ENCODE measurements around the gene TGFB1.
"Not testable (repeated sequence)": the region's sequence is repeated elsewhere in the genome, so short reads cannot be mapped to it uniquely, and the experiment has no call there.

The TGFB1 gene

GRCh38 chr19:41353466-41354342 is at the start of gene TGFB1:
Gene TGFB1 (minus strand): TSS chr19:41353922. CDS start chr19:41353044, 878 bp downstream.
- DNase-seq (ENCODE audit: low read depth): peak; percentile 93

GRCh38 chr19:41402010-41402409 is 48.3 kb upstream of the TGFB1 start:
- no peak for DNase-seq (ENCODE audit: low read depth)

DNA sequence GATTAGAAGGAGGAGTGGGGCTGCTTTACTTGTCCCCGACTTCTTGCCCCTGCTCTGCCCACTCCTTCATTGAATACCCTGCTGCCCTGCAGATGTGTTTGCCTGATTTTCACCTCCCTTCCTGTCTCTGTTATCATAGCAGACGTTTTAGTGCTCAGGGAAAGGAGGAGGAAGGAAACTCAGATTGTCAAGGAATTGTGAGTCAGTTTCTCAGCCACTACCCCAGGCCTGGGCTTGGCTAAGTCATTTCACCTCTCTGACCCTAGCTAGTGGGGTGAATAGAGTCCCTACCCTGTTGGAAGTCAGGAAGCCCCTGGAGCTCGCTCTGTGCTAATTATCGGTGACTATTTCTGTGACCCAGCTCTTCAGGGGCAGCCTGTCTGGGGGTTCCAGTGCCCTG is 47.8 kb upstream of the TGFB1 start:
- DNase-seq (ENCODE audit: low read depth): no peak

DNA sequence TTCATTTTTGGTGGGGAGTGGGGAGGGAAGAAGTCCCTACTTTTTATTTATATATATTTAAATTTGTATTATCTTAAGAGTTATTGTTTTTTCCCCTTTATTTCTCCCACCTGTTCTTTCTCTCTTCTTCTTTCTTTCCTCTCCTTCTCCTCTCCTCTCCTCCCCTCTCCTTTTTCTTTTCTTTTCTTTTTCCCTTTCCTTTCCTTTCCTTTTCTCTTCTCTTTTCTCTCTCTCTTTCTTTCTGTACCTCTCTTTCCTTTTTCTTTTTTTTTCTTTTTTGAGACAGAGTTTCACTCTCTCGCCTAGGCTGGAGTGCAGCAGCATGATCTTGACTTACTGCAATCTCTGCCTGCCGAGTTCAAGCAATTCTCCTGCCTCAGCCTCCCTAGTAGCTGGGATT is 45.8 kb upstream of the TGFB1 start:
- no peak for DNase-seq (ENCODE audit: low read depth)

DNA sequence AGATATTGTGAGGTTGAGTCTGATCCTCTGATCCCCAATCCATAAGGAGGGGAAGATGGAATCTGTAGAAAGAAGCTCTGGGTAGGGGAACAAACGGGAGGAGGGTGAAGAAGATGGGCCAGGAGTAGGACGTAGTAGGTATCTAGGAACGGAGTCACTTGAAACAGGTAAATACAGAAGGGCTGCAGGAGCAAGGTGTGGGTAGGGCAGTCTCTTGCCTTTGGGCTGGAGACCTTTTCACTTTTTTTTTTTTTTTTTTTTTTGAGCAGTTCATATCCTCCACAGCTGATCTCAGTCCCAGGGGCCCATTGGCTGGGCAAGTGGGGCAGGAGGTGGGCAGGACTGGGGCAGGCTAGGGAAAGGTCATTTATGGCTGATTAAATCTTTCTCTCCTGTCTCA is 45.4 kb upstream of the TGFB1 start:
- DNase-seq (ENCODE audit: low read depth): no peak

- DNase-seq (ENCODE audit: low read depth): no peak
Observed at GRCh38 chr19:41398598-41398997, 44.9 kb upstream of the TGFB1 start.

- no peak for DNase-seq (ENCODE audit: low read depth)
Observed at GRCh38 chr19:41398050-41398418, 44.3 kb upstream of the TGFB1 start.

DNA sequence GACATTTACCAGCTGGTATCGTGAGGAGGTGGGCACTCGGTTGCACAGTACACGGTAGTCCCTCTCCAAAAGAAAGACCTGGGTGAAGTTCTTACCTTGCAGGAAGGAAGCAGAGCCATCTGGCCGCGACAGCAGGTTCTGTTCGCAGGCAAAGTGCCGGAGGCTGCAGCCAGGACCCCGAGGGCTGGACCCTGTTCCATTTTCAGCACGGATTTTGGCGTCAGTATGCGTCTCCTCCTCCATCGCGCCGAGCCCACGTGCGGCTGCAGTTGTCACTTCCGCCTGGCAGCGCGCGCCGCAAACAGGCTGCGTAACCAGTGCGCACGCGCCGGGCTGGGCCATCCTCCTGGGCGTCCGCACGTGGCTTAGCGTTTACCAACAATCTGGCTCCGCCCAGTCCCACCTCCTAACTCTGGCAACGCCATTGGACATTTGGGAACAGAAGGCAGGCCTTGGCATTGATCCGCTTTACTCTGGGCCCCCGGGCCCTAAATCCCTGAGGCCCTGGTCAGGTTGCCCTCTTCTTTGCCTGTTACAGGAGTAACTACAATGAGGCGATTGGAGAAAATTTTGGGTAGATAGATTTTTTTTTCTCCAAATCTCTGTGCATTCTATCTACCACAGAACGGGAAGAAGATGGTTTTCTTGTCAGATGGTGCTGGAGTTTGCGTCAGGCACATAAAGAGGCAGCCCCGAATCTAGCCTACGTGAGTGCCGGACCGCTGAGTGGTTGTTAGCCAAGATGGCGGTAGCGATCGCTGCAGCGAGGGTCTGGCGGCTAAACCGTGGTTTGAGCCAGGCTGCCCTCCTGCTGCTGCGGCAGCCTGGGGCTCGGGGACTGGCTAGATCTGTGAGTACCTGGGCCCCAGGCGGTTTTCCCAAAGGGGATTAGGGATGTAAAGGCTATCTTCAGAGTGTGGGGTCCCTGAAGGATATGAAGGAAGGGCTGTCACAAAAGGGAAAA is 43.6 kb upstream of the TGFB1 start, which contains the start of the genes BCKDHA and EXOSC5:
TSS of gene BCKDHA (plus strand) at position 733 of the 964 bp plus-strand sequence. CDS start at position 743, 10 bp downstream.
TSS of gene EXOSC5 (minus strand) at position 274 of the 964 bp plus-strand sequence. CDS start at position 243, 31 bp downstream.
- peak; percentile 99 for DNase-seq (ENCODE audit: low read depth)

- no peak for DNase-seq (ENCODE audit: low read depth)
Observed at GRCh38 chr19:41395355-41395754, 41.6 kb upstream of the TGFB1 start.

GRCh38 chr19:41392775-41393174 is 39.1 kb upstream of the TGFB1 start:
- no peak for DNase-seq (ENCODE audit: low read depth)

- no peak for DNase-seq (ENCODE audit: low read depth)
Observed at GRCh38 chr19:41391618-41392017, 37.9 kb upstream of the TGFB1 start.

DNA sequence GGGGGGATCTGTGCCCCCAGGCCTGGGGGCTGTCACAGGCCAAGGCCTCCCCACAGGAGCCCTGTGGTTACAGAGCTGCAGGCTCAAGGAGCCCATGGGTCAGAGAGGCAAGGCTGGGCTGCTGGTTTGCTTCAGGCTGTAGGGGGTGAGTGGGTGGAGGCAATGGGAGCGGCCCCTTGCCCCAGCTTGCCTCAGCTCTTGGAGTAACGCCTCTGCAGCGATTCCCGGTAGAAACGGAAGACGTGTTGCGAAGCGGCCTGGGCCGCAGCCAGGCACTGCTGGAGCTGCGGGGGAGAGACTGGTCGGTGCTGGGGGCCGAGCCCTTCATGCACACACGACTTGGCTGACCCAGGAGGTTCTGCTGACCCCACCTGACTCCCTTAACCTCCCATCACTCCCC is 32.7 kb upstream of the TGFB1 start:
- no peak for DNase-seq (ENCODE audit: low read depth)

DNA sequence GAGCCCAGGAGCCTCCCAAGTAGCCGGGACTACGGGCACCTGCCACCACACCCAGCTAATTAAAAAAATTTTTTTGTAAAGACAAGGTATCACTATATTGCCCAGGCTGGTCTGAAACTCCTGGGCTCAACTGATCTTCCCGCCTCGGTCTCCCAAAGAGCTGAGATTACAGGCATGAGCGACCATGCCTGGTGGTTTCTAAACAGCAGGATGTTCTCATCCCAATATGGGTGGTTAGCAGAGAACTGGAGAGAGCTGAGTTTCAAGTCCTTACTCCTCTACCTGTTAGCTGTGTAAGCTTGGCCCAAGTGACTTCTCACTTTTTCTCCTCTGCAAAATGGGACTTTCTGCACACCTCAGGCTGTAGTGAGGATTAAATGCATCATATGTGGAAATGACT is 30.6 kb upstream of the TGFB1 start:
- no peak for DNase-seq (ENCODE audit: low read depth)

DNA sequence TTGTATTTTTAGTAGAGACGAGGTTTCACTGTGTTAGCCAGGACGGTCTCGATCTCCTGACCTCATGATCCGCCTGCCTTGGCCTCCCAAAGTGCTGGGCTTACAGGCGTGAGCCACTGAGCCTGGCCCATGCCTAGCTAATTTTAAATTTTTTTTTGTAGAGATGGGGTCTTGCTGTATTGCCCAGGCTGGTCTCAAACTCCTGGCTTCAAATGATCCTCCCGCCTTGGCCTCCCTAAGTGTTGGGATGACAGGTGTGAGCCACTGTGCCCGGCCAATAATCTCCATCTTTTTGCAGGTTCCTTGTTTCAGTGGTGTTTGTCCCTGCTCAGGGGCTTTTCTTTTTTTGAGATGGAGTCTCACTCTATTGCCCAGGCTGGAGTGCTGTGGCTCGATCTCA is 27.8 kb upstream of the TGFB1 start:
- DNase-seq (ENCODE audit: low read depth): not testable (repeated sequence)

DNA sequence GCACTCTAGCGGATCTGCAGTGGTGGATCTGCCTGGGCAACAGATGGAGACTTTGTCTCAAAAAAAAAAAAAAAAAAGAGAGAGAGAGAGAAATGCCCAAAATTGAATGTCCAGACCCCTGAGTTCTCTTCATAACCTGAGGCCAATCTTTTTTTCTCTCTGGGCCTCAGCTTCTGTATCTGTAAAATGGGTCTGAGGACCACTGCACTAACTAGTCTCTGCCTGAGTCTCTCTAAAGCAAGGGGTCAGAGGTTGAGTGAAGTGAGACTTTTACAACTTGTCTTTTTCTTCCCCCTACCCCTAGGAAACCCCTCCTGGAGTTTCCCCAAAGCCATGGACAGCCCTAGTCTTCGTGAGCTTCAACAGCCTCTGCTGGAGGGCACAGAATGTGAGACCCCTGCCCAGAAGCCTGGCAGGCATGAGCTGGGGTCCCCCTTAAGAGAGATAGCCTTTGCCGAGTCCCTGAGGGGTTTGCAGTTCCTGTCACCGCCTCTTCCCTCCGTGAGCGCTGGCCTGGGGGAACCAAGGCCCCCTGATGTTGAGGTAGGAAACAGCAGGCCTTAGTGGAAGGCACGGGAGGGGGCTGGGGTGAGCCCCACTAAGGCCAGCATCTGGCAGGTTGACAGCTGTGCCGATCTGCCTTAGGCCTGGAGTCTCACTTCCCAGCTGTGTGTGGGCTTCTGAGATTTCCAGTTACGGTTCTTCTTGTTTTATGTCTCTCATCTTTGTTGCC is 24.4 kb upstream of the TGFB1 start:
- DNase-seq (ENCODE audit: low read depth): no peak

DNA sequence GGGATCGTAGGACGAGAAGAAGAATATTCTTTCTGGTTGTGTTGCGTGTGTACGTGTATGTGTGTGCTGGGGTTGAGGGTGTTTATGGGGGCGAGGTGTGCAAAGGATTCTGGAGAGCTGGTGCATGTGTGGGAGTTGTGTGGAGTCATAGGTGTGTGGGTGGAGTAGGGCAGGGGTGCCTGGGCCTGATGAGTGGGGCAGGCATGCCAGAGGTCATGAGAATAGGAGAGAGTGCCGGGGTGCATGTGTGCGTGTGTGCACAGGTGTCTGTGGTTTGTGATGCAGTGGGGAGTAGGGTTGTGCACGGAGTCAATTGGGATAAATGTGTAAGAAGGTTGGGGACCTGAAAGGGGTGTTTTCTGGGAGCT is 23.3 kb upstream of the TGFB1 start:
- DNase-seq (ENCODE audit: low read depth): no peak

GRCh38 chr19:41376241-41376997 is 22.7 kb upstream of the TGFB1 start, which contains the start of gene TMEM91:
Gene TMEM91 (plus strand): TSS chr19:41376533. CDS start chr19:41378310, 1,777 bp downstream.
- DNase-seq (ENCODE audit: low read depth): no peak

- DNase-seq (ENCODE audit: low read depth): no peak
Observed at GRCh38 chr19:41373993-41374392, 20.3 kb upstream of the TGFB1 start.

DNA sequence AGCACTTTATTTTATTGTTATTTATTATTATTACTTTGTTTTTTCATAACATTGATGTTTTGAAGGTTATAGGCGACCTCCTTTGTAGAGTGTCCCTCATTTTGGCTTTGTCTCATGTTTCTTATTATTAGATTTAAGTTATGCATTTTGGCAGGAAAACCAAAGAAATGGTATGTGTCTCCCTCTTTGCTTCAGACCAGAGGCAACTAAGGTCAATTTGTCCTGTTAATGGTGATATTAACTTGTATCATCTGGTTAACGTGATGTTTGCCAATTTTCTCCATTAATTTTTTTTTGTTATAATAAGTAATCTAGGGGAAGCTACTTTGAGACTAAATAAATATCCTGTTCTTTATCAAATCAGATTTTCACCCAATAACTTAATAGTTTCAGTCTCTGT is 18.8 kb upstream of the TGFB1 start:
- no peak for DNase-seq (ENCODE audit: low read depth)

DNA sequence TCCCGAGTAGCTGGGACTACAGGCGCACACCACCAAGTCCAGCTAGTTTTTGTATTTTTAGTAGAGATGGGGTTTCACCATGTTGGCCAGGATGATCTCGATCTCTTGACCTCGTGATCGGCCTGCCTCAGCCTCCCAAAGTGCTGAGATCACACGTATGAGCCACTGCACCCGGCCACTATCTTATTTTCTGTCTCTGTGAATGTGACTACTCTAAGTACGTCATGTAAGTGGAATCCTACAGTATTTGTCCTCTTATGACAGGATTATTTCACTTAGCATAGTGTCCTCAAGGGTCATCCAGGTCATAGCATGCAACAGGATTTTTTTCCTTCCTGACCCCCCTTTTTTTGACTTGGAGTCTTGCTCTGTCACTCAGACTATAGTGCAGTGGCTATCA is 17.8 kb upstream of the TGFB1 start:
- no peak for DNase-seq (ENCODE audit: low read depth)

GRCh38 chr19:41371119-41371518 is 17.4 kb upstream of the TGFB1 start:
- DNase-seq (ENCODE audit: low read depth): not testable (repeated sequence)
